ENCODE measurements around the gene UNK. TPM values are rescaled to one million over a fixed set of nuclear protein-coding genes. Genes with fewer than 3 reads are reported as not detected.

The UNK gene
- total RNA-seq (2014; rRNA removed; shearing (Covaris generic)): 15.6 and 16.0 TPM in 2 replicates

GRCh38 chr17:75784473-75785015, at the start of gene UNK:
UNK (plus strand) TSS chr17:75784806; CDS start chr17:75784881, 75 bp downstream.
- DNase-seq (ENCODE audit: low read depth): peak; percentile 99

GRCh38 chr17:75736173-75736835, 48.3 kb upstream of the UNK start:
- no peak for DNase-seq (ENCODE audit: low read depth)

- DNase-seq (ENCODE audit: low read depth): no peak
Measured at GRCh38 chr17:75737133-75737962, 47.3 kb upstream of the UNK start.

GRCh38 chr17:75738218-75738802, 46.3 kb upstream of the UNK start:
- DNase-seq (ENCODE audit: low read depth): no peak

- DNase-seq (ENCODE audit: low read depth): no peak
Measured at GRCh38 chr17:75739174-75739573, 45.4 kb upstream of the UNK start.

GRCh38 chr17:75739801-75740200, 44.8 kb upstream of the UNK start:
- no peak for DNase-seq (ENCODE audit: low read depth)

- DNase-seq (ENCODE audit: low read depth): no peak
Measured at GRCh38 chr17:75740215-75740614, 44.4 kb upstream of the UNK start.

GRCh38 chr17:75740631-75741077, 44.0 kb upstream of the UNK start:
- DNase-seq (ENCODE audit: low read depth): no peak

GRCh38 chr17:75742337-75742736, 42.3 kb upstream of the UNK start:
- no peak for DNase-seq (ENCODE audit: low read depth)

GRCh38 chr17:75743625-75744206, 40.9 kb upstream of the UNK start:
- no peak for DNase-seq (ENCODE audit: low read depth)

- no peak for DNase-seq (ENCODE audit: low read depth)
Measured at GRCh38 chr17:75748706-75749105, 35.9 kb upstream of the UNK start.

- peak; percentile 60 for DNase-seq (ENCODE audit: low read depth)
Measured at GRCh38 chr17:75749545-75750389, 34.8 kb upstream of the UNK start.

GRCh38 chr17:75750661-75751423, 33.8 kb upstream of the UNK start:
- DNase-seq (ENCODE audit: low read depth): no peak

- no peak for DNase-seq (ENCODE audit: low read depth)
Measured at GRCh38 chr17:75751676-75752404, 32.8 kb upstream of the UNK start.

GRCh38 chr17:75752405-75752709, 32.2 kb upstream of the UNK start:
- DNase-seq (ENCODE audit: low read depth): no peak

GRCh38 chr17:75752802-75753513, 31.6 kb upstream of the UNK start:
- no peak for DNase-seq (ENCODE audit: low read depth)

- DNase-seq (ENCODE audit: low read depth): peak; percentile 68
Measured at GRCh38 chr17:75753514-75754377, 30.9 kb upstream of the UNK start.
